ENCODE measurements around the gene CAMK2N1. TPM values are rescaled to one million over a fixed set of nuclear protein-coding genes. Genes with fewer than 3 reads are reported as not detected.

Gene CAMK2N1
- total and polyA plus RNA-seq, 2 of the 13 experiments (the other 11 are each of a cell fraction or from before 2014, with no cell fraction given): 38.0 to 38.6 TPM

- TF ChIP-seq STAT6 (CRISPR knock-in tag; IDR thresholded peaks at IDR 0.05; ENCODE audit: borderline replicate concordance): no peak; the same call in 1 of the 2 replicates
- TF ChIP-seq ZMYM3 (CRISPR knock-in tag; IDR thresholded peaks at IDR 0.05): peak; percentile 93
- no peak for TF ChIP-seq IKZF1 (IDR thresholded peaks at IDR 0.05)
- peak; percentile 85 for TF ChIP-seq SKIL (CRISPR knock-in tag; IDR thresholded peaks at IDR 0.05; ENCODE audit: borderline replicate concordance)
- TF ChIP-seq GABPA (IDR thresholded peaks at IDR 0.05; ENCODE audit: low read depth, low read length): no peak
- TF ChIP-seq GABPA (CRISPR knock-in tag; IDR thresholded peaks at IDR 0.05; ENCODE audit: low read depth): peak; percentile 64
- no peak for TF ChIP-seq ATF6 (CRISPR knock-in tag; conservative IDR thresholded peaks at IDR 0.05)
- peak; percentile 42; the same call in 1 of the 2 replicates for TF ChIP-seq YEATS4 (CRISPR knock-in tag; IDR thresholded peaks at IDR 0.05; ENCODE audit: borderline replicate concordance)
- TF ChIP-seq MED13 (CRISPR knock-in tag; IDR thresholded peaks at IDR 0.05): peak; percentile 95
- peak; percentile 82; the same call in 1 of the 2 replicates for TF ChIP-seq HMG20A (CRISPR knock-in tag; IDR thresholded peaks at IDR 0.05; ENCODE audit: borderline replicate concordance)
- TF ChIP-seq CBX5 (CRISPR knock-in tag; IDR thresholded peaks at IDR 0.05; ENCODE audit: borderline replicate concordance): peak; percentile 84
- peak; percentile 96 for TF ChIP-seq MED1 (CRISPR knock-in tag; IDR thresholded peaks at IDR 0.05)
- TF ChIP-seq ZBTB21 (CRISPR knock-in tag; IDR thresholded peaks at IDR 0.05): peak; percentile 39
- peak; percentile 90; the same call in 1 of the 2 replicates for TF ChIP-seq ZNF292 (CRISPR knock-in tag; IDR thresholded peaks at IDR 0.05; ENCODE audit: borderline replicate concordance, low read depth)
- TF ChIP-seq FOSL1 (CRISPR knock-in tag; IDR thresholded peaks at IDR 0.05; ENCODE audit: borderline replicate concordance): 0 out of 2 replicates have a peak, but pooled peaks have one; percentile 55
- TF ChIP-seq SP5 (CRISPR knock-in tag; IDR thresholded peaks at IDR 0.05; ENCODE audit: borderline replicate concordance, low read depth): peak; percentile 65
- TF ChIP-seq U2AF2 (IDR thresholded peaks at IDR 0.05; ENCODE audit: low read depth, low read length): no peak
- peak; percentile 94 for TF ChIP-seq FOXP4 (CRISPR knock-in tag; IDR thresholded peaks at IDR 0.05)
- TF ChIP-seq ZNF878 (CRISPR knock-in tag; IDR thresholded peaks at IDR 0.05): no peak
- 0 out of 2 replicates have a peak, but pooled peaks have one; percentile 32 for TF ChIP-seq ZFP1 (CRISPR knock-in tag; IDR thresholded peaks at IDR 0.05)
- 0 out of 2 replicates have a peak, but pooled peaks have one; percentile 54 for TF ChIP-seq ZNF629 (CRISPR knock-in tag; conservative IDR thresholded peaks at IDR 0.05)
- TF ChIP-seq SMAD3 (CRISPR knock-in tag; IDR thresholded peaks at IDR 0.05): peak; percentile 61
- peak; percentile 87 for TF ChIP-seq HDAC1 (CRISPR knock-in tag; IDR thresholded peaks at IDR 0.05)
These were observed 5.6 kb downstream of the CAMK2N1 start (continued) for GRCh38 chr1:20480243-20480944.
